K562 (cell line): ENCODE results near the gene TPD52L1. TPM values are rescaled to one million over a fixed set of nuclear protein-coding genes. Genes with fewer than 3 reads are reported as not detected.

Experiments
- polyA plus RNA-seq, 8 experiments: library from polyadenylated mRNA; depleted of rRNA in 4 of 8; stranded (reverse) in 5 of 8; unstranded in 3 of 8; fragments of >200 nt; fragmentation: Nextera tagmentation in 2 of 8; fragmentation: Illumina TruSeq in 1 of 8; extraction: Ambion mirVana in 2 of 8; extraction: Trizol in 1 of 8; gene quantifications; 2 replicates each; pipeline versions ENCODE4 v1.2.1 to v1.2.3, GENCODE V29; 2011 to 2014; ENCODE audit warnings: inconsistent platforms in 1 of 8, missing spikeins in 1 of 8
- total RNA-seq, 7 experiments: library from RNA; depleted of rRNA in 6 of 7; stranded (reverse); fragments of >200 nt in 6 of 7; fragmentation: Illumina TruSeq in 2 of 7; extraction: Trizol in 2 of 7; gene quantifications; 2 replicates each; pipeline versions ENCODE4 v1.2.1 to v1.2.3, GENCODE V29; 2011 to 2021; ENCODE audit warnings: low replicate concordance in 1 of 7

The TPD52L1 gene
- total and polyA plus RNA-seq, 9 of the 15 experiments (the other 6 are each of a cell fraction or from before 2014, with no cell fraction given) = 12.9 to 149 (median 75.7) TPM

Other genes starting within 250 kb of the TPD52L1 start
- gene RNF217, start 191.3 kb upstream of the TPD52L1 start, total RNA-seq (2014; rRNA removed) = 11.8 and 13.8 TPM in 2 replicates
- 18.7 and 20.6 TPM in 2 replicates for gene RNF217, start 191.3 kb upstream of the TPD52L1 start, total RNA-seq (2014; rRNA removed; fragmentation: Illumina TruSeq; extraction: Trizol)
- gene RNF217, start 191.3 kb upstream of the TPD52L1 start, total RNA-seq (2015; rRNA removed; fragmentation: Illumina TruSeq; extraction: Trizol) = 14.4 TPM in 2 replicates
- 25.6 and 26.5 TPM in 2 replicates for gene RNF217, start 191.3 kb upstream of the TPD52L1 start, total RNA-seq (2021)
- 20.3 and 25.0 TPM in 2 replicates for gene RNF217, start 191.3 kb upstream of the TPD52L1 start, polyA plus RNA-seq (2011; rRNA removed)
- gene RNF217, start 191.3 kb upstream of the TPD52L1 start, polyA plus RNA-seq (2014; fragmentation: Illumina TruSeq; extraction: Trizol) = 10.9 and 12.0 TPM in 2 replicates
- 1 to 10 TPM; 2.9 to 4.0 TPM for gene RNF217, start 191.3 kb upstream of the TPD52L1 start, polyA plus RNA-seq (2014; fragmentation: Nextera tagmentation; extraction: Ambion mirVana)
- 6.4 and 9.6 TPM in 2 replicates for gene RNF217, start 191.3 kb upstream of the TPD52L1 start, polyA plus RNA-seq (2014; rRNA removed)
- gene HDDC2, start 148.2 kb downstream of the TPD52L1 start, total RNA-seq (2014; rRNA removed) = 257 and 288 TPM in 2 replicates
- gene HDDC2, start 148.2 kb downstream of the TPD52L1 start, total RNA-seq (2014; rRNA removed; fragmentation: Illumina TruSeq; extraction: Trizol) = 291 and 320 TPM in 2 replicates
- 212 and 219 TPM in 2 replicates for gene HDDC2, start 148.2 kb downstream of the TPD52L1 start, total RNA-seq (2015; rRNA removed; fragmentation: Illumina TruSeq; extraction: Trizol)
- 193 and 194 TPM in 2 replicates for gene HDDC2, start 148.2 kb downstream of the TPD52L1 start, total RNA-seq (2021)
- 307 and 436 TPM in 2 replicates for gene HDDC2, start 148.2 kb downstream of the TPD52L1 start, polyA plus RNA-seq (2011; rRNA removed)
- 284 and 294 TPM in 2 replicates for gene HDDC2, start 148.2 kb downstream of the TPD52L1 start, polyA plus RNA-seq (2014; fragmentation: Illumina TruSeq; extraction: Trizol)
- 100 to 1,000 TPM; 587 to 632 TPM for gene HDDC2, start 148.2 kb downstream of the TPD52L1 start, polyA plus RNA-seq (2014; fragmentation: Nextera tagmentation; extraction: Ambion mirVana)
- 368 and 418 TPM in 2 replicates for gene HDDC2, start 148.2 kb downstream of the TPD52L1 start, polyA plus RNA-seq (2014; rRNA removed)